Measurements from ENCODE around the gene TMEM255B.
"Not testable (repeated sequence)": the region's sequence is repeated elsewhere in the genome, so short reads cannot be mapped to it uniquely, and the experiment has no call there.

The TMEM255B gene

DNA sequence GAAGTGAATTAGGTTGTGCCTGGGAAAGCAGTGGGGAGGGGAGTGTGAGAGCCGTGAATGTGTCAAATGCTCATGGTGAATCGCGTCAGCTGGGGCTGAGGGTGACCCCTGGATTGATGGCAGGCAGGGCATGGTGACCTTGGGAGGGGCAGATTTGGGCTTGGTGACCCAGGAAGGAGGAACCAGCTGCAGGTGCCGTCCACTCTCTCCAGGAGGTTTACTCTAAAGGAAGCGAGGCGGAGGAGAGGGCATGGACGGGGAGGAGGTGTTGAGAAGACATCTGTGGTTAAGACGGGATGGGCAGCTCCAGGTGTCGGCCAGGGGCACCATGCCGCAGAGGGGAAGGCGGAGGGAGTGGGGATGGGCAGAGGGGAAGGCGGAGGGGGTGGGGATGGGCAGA lies 28.7 kb downstream of the TMEM255B start:
- DNase-seq (ENCODE audit: low read depth in 2 of 2), result no peak

DNA sequence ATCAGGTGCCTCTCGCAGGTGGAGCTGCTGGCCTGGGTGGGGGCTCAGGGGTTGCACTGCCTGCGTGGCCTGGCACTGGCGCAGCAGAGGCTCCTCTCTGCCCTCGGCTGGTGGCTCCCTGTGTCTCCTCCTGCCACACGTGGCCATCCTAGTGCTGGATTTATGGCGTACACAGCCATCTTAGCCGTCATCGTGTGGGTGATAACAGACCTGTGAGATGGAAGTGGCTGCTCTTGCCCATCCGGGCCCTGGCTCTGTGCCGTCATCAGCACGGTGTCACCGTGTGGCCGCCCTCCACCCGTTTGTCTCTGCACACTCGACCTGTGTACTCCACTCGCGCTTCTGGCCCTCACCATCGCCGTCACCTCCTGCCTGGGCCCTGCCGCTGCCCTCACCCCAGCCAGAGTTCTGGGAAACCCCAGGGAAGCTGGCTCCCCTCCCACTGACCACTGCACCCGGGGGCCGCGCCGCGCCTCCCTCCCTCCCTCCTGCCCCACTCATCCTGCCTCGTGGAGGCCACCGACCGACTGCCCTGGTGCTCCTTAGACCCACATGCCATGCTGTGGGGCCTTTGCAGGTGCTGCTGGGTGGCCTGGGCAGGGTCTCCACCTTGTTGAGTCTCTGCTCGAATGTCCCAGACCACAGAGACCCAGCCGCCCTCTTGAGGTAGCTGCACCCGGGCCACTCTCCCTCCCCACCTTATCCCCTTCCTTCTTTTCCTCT lies 29.5 kb downstream of the TMEM255B start:
- no peak for DNase-seq (ENCODE audit: low read depth in 2 of 2)

DNA sequence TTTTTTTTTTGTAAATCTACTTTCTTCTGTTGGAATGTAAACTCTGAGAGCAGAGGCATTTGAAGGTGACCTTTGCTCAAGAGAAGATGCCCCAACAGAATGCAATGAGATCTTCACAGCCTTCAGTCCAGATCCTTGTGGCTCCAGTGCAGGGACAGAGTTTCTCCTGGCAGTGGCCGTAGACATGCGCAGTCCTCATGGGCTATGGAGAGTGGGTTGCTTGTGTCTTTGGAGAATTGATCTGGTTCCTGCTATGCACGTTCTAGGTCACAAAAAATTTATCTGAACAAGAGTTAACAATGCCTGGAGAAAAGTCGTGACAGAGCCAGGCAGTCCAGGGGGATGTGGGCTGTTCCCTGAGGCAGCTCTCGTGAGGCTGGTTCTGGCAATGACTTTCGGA lies 30.1 kb downstream of the TMEM255B start:
- no peak for DNase-seq (ENCODE audit: low read depth in 2 of 2)

DNA sequence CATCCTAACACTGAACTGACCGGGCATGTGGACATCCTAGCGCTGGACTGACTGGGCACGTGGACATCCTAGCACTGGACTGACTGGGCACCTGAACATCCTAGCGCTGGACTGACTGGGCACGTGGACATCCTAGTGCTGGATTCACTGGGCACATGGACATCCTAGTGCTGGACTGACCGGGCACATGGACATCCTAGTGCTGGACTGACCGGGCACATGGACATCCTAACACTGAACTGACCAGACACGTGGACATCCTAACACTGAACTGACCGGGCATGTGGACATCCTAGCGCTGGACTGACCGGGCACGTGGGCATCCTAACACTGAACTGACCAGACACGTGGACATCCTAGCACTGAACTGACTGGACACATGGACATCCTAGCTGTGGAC lies 30.9 kb downstream of the TMEM255B start:
- not testable (repeated sequence) for DNase-seq (ENCODE audit: low read depth in 2 of 2)

DNA sequence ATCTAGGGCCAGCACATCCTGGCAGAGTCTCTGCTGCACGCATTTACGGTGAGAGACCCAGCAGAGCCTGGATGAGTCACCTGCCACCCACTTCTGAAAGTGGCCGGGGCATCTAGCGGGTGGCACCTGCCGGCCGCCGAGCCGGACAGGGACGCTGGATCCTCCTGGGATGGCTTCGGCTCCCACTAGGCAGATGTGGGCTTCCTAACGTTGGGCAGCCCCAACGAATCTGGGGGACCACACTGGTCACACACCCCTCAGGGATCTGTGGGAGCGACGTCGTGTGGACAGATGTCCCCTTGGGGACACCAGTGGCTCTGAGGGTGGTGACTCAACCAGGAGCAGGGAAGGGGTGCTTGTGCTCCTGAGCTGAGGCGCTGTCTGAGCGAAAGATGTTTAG lies 32.2 kb downstream of the TMEM255B start:
- no peak for DNase-seq (ENCODE audit: low read depth in 2 of 2)

DNA sequence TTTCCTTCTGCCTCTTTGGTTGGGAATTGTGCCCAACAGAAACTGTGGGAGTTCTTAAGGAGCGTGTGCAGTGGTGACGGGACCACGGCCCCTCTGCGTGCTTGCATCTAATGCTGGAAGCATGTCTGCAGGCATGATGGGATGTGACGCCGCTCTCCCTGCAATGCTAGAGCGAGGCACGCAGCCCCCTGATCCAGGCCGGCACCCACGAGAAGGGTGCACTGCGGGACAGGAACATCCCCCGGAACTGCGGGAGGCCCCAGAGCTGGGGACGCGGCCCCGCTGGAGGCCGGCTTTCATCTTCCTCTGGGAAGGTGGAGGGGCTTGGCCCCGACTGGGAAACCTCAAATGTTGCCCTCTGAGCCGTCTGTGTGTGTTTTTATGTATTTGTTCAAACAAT lies 32.7 kb downstream of the TMEM255B start:
- DNase-seq (ENCODE audit: low read depth in 2 of 2), result no peak

DNA sequence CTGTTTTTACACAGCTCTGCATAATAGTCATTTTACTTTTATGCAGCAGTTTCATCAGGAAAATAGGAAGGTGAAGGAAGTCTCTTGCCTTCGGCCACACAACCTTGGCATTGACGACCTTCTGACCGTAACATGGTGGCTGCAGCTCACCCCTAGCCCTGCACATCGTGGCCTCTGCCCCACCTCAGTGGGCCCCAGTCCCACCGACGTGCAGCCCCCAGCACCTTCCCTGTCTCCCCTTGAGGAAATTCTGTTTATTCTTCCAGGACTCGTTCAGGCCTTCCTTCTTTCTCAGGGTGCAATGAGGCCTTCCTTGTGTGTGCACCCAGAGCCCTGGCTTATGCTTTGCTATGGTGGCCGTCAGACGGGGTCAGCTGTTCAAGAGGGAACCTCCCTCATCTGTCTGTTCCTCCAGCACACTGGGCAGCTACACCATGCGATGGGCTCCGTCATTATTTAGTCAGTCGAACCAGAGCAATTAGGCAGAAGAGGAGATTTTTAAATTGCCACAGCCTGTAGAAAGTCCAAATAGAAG lies 33.3 kb downstream of the TMEM255B start:
- DNase-seq (ENCODE audit: low read depth in 2 of 2), result no peak

DNA sequence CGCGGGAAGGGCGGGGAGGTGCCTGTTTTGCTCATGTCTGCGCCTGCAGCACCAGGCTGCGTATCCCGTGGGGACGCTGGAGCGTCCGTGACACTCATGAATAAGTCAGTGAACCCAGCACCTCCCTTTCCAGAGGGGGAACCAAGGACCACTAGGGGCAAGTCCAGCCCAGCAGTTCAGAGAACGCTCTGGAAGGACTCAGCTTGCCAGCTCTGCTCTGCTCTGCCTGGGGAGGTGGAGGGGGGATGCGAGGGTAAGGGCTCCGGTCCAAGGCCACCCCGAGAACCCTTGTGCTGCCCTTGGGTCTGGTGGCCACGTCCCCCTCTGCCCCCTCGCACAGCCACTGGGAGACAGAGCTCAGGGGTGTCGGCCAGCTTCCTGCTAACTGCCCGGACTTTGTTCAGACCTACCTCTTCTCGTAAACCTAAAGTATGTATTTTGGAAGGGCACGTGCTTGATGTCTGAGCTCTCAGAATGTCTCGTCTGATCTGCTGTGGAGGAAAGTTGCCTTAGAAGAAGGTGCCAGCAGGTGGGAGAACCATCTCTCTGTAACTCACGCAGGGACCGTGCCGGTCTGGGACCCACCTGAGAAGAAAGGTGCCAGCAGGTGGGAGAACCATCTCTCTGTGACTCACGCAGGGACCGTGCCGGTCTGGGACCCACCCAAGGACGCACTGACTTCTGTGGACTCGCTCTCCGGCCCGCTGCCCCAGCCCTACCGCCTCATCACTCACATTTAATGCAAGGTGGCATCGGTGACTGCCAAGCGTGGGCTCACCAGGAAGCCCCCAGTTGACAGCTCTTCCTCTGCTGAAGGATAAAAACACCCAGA lies 34.1 kb downstream of the TMEM255B start:
- no peak for DNase-seq (ENCODE audit: low read depth in 2 of 2)

DNA sequence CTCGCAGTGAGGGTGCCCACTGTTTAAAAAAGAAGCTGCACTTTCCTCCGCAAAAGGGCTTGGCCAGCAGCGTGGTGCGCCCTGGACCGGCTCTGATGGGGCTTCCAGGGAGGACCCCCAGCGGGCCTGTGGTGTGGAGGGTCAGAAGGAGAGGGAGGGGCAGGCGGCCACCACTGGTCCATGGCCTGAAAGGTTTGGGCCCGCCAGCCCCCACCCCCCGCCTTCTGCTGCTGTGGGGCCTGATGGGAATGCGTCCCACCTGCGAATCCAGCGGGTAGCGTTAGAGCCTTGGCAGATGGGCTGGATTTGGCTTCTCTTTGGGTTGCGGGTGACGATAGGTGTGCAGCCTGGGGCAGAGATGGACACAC lies 34.7 kb downstream of the TMEM255B start:
- no peak for DNase-seq (ENCODE audit: low read depth in 2 of 2)

DNA sequence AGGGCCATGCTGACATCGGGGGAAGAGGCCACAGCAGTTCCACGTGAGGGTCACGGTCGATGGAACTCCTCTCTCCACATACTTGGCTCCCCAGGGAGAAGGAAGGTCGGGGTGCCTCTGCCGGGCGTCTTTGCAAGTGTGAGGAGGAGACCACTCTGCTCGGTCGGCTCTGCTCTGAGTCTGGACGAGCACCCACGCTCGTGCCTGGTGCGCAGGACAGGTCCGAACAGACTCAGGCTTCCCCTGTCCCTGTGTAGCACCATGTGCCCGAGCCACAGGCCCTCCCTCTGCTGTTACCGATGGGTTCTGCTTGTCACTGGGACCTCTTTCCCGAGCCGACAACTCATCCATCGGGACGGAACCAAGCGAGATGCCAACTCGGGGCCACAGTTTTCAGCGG lies 35.1 kb downstream of the TMEM255B start:
- DNase-seq (ENCODE audit: low read depth in 2 of 2), result no peak

DNA sequence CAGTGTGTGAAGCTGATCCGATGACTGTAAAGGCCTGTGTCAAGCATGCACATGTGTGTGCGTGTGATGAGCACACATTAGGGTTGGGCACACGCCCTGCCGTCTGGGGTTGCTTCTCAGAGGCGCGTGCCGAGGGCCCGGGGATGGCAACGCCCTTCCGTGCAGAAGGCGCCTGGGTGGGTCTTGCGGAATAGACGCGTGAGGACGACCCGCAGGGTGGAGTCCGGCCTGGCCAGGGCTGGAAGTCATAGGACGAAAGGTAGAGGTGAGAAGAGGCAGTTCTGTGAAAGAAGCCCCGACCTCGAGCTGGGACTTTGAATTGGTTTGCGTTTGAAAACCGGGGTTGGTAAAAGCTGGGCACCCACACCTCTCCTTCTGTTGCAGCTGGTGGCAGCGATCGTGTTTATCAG lies 35.7 kb downstream of the TMEM255B start:
- DNase-seq (ENCODE audit: low read depth in 2 of 2), result no peak

DNA sequence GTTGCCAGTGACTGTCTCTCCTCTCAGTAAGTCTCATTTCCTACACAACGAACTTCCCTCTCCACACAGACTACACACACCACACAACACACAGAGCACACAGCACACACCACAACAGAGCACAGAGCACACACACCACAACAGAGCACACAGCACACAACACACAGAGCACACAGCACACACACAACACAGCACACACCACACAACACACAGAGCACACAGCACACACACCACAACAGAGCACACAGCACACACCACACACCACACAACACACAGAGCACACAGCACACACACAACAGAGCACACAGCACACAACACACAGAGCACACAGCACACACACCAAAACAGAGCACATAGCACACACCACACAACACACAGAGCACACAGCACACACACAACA lies 36.3 kb downstream of the TMEM255B start:
- not testable (repeated sequence) for DNase-seq (ENCODE audit: low read depth in 2 of 2)

DNA sequence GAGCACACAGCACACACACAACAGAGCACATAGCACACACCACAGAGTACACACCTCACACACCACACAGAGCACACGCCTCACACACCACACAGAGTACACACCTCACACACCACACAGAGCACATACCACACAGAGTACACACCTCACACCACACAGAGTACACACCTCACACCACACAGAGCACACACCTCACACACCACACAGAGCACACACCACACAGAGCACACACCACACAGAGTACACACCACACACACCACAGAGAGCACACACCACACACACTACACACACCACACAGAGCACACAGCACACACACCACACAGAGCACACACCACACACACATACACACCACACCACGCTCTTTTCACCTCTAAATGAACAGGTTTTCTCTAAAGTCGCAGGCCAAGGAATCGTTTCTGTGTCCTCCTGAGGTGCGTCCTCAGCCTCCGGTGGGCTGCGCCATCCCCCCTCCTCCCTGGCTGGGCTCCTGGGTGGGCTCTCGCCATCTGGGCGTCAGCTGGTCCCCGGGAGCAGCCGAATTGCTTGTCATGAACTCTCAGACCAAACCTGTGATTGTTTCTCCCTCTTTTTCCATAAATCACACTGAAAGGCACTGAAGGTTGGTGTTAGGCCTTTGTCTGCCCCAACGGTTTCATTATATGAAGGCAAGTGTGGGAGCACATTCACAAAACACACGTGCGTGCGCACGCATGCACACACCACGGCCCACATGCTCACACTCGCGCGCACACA lies 37.4 kb downstream of the TMEM255B start:
- DNase-seq (ENCODE audit: low read depth in 2 of 2), result no peak

DNA sequence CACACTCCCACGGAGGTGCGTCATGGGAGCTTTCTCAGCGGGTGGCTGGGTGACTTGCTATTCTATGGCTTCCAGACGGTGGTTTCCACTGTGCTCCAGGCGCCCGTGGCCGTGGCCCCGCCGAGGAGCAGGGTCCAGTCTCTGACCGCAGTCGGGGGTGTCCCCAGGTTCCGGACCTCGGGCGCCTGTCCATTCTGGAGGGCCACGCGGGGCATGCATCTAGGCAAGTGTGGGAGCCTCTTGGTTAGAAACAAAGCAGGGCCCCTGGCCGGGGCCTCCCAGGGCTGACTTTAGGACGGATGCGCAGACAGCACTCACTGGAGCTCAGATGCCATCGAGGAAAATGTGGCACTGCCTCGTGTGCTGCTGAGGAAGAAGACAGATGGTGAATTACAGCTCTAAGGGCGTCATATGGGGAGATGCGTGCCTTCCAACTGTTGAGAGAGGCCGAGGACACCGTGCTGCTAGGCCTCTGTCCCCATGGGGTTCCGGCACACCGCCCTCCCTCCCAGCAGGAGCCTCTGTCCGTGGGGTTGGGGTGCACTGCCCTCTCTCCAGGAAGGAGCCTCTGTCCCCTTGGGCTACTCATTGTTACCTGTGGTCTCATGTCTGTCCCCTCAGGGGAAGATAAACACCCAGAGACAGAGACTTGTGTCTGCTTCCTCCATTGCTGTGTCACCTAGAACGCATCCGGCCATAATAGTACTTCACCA lies 38.1 kb downstream of the TMEM255B start:
- DNase-seq (ENCODE audit: low read depth in 2 of 2), result no peak

DNA sequence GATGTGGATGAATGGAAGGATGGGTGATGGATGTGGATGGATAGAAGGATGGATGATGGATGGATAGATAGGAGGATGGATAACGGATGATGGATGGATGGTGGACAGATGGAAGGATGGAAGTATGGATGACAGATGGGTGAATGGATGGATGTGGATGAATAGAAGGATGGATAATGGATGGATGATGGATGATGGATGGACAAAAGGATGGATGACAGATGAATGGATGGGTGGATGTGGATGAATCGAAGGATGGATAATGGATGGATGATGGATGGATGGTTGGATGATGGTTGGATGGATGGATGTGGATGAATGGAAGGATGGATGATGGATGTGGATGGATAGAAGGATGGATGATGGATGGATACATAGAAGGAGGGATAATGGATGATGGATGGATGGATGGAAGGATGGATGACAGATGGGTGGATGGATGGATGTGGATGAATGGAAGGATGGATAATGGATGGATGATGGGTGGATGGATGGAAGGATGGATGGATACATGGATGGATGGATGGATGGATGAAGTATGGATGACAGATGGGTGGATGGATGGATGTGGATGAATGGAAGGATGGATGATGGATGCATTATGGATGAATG lies 39.3 kb downstream of the TMEM255B start:
- no peak for DNase-seq (ENCODE audit: low read depth in 2 of 2)

DNA sequence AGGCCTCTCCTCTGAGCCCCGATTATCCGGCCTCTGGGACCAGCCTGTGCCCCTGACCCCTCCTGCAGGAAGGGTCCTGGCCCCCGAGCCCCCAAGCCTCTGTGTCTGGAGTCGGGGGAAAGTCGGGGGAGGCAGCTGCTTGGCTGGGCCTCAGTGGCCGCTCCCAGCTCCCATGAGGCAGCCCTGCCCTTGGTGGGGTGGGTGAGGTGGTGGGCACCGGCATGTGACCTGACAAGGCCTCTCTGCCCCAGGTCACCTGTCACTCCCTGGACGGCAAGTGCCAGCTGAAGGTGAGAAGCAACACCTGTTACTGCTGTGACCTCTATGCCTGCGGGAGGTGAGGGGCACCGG lies 41.5 kb downstream of the TMEM255B start:
- no peak for DNase-seq (ENCODE audit: low read depth in 2 of 2)

DNA sequence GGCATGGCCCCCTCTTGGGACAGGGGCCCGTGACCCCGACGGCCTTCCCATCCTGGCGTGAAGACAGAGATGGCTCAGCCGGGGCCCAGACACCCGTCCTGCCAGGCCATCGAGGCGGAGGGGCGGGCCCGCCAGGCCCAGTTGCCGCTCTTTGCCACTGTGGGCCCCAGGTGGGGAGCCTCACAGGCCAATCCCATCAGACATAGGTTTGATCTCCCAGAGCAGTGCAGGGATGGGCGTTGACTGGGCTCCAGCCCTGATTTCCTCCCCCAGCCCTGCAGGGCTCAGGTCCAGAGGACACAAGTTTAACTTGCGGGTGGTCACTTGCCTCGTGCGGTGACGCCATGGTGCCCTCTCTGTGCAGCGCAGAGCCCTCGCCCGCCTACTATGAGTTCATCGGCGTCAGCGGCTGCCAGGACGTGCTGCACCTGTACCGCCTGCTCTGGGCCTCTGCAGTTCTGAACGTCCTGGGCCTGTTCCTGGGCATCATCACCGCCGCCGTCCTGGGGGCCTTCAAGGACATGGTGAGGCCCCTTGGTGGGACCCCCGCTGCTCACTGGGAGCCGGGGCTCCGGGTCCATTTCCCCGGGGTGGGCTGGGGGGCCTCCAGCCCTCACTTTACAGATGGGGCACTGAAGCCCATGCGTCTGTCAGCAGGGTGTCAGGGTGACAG lies 42.4 kb downstream of the TMEM255B start:
- DNase-seq (ENCODE audit: low read depth in 2 of 2), result no peak

DNA sequence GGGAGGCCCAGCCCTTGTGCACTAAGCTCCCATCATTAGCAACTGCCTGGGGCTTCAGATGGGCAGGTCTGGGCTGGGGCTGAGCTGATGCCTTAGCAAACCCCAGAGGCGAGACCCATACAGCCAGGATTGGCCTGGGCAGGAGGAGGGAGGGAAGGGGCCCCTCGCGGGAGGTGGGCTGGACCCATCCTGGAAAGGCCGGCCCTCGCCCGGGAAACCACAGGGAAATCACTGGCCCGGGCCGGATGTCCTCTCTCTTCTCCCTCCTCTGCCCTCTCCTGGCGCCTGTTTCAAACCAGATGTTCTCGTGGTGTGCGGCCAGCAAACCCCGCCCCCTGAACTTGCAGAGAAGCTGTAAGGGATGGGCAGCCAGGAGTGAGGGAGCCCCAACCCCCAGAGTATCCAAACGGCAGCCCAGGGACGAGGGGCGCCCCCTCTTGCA lies 43.1 kb downstream of the TMEM255B start:
- DNase-seq (ENCODE audit: low read depth in 2 of 2), result no peak

DNA sequence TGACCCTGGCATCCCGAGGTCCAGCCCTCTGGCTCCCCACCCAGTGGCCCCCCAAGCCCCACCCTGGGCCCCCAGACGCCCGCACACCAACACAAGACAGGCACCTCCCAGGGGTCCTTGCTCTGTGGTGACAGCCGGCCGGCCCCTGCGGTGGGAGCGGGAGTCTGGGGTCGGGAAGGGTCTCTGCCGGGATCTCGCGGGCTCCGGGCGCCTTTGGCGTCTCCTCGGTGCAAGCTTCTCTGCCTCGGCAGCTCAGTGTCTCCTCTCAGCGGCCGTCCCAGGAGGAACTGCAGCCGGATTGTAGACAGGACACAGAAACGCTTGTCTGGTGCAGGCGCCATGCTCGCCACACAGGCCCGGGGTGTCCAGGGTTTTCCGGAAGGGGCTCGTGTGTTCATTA lies 43.7 kb downstream of the TMEM255B start:
- DNase-seq (ENCODE audit: low read depth in 2 of 2), result no peak

DNA sequence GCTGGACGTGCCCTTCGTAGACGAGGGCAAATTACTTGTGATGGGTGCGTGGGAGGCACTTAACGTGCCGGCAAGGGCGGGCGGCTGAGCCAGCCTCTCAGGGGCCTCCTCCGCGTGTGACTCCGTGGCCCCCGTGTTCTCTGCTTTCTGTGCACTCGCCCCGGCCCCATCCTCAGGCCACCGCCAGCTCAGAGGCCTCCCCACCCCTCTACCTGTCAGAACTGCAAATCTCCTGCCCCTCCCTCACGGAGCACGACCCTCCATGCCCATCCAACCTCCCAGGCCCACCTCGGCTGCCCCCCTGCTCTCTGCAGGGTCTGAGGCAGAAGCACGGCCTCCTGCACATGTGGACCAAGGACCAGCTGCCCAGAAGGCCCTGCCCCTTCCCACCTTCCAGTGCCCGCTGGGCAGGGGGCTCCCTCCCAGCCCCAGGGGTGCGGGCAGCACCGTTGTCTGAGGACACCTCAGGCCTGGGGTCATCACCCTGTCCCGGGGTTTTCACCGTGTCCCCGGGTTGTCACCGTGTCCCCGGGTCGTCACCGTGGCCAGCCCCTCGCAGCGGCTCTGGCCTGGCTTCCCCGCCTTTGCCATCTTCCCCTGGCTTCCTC lies 44.5 kb downstream of the TMEM255B start:
- DNase-seq (ENCODE audit: low read depth in 2 of 2), result no peak

Measured in stimulated activated CD8-positive, alpha-beta memory T cell treated with anti-CD3 and anti-CD28 coated beads, Interleukin-15, amount 100 ng/mL, for 4 hours (primary cell).